UCSD-AML1 (cell line): ENCODE data around the gene FEM1A.
A peak's percentile ranks its signal among the peaks of the same experiment; 100 is the strongest.
"Not testable (repeated sequence)": the region's sequence is repeated elsewhere in the genome, so short reads cannot be mapped to it uniquely, and the experiment has no call there.

Source experiments
- DNase-seq: peaks from one replicate; lab custom pipeline; 2025; ENCODE audit not compliant: unreplicated experiment; lab: John Stamatoyannopoulos, UW

The FEM1A gene

GRCh38 chr19:4791183-4792018 lies at the start of gene FEM1A:
TSS of gene FEM1A (plus strand) at chr19:4791734. CDS start at chr19:4791855, 121 bp downstream.
- DNase-seq = peak; percentile 99

GRCh38 chr19:4742723-4743646 lies 48.5 kb upstream of the FEM1A start:
- DNase-seq = no peak

- DNase-seq = no peak
Observed at GRCh38 chr19:4744451-4745174, 46.9 kb upstream of the FEM1A start.

- not testable (repeated sequence) for DNase-seq
Observed at GRCh38 chr19:4745175-4745574, 46.4 kb upstream of the FEM1A start.

GRCh38 chr19:4745986-4746385 lies 45.5 kb upstream of the FEM1A start:
- no peak for DNase-seq

- DNase-seq = no peak
Observed at GRCh38 chr19:4748185-4748584, 43.3 kb upstream of the FEM1A start.

- DNase-seq = peak; percentile 13
Observed at GRCh38 chr19:4748589-4748988, 42.9 kb upstream of the FEM1A start.

- DNase-seq = no peak
Observed at GRCh38 chr19:4749870-4750590, 41.5 kb upstream of the FEM1A start.

GRCh38 chr19:4754248-4754647 lies 37.3 kb upstream of the FEM1A start:
- no peak for DNase-seq

GRCh38 chr19:4755459-4755858 lies 36.1 kb upstream of the FEM1A start:
- no peak for DNase-seq

- no peak for DNase-seq
Observed at GRCh38 chr19:4758082-4758481, 33.5 kb upstream of the FEM1A start.

- no peak for DNase-seq
Observed at GRCh38 chr19:4758659-4759058, 32.9 kb upstream of the FEM1A start.

- DNase-seq = peak; percentile 83
Observed at GRCh38 chr19:4759388-4760284, 31.9 kb upstream of the FEM1A start.

- DNase-seq = no peak
Observed at GRCh38 chr19:4760285-4760650, 31.3 kb upstream of the FEM1A start.

- no peak for DNase-seq
Observed at GRCh38 chr19:4763021-4763420, 28.5 kb upstream of the FEM1A start.

- no peak for DNase-seq
Observed at GRCh38 chr19:4764393-4764660, 27.2 kb upstream of the FEM1A start.

GRCh38 chr19:4768934-4769777 lies 22.4 kb upstream of the FEM1A start:
- DNase-seq = peak; percentile 85

- no peak for DNase-seq
Observed at GRCh38 chr19:4772566-4772965, 19.0 kb upstream of the FEM1A start.

- DNase-seq = no peak
Observed at GRCh38 chr19:4773047-4773640, 18.4 kb upstream of the FEM1A start.
